Activated T-helper 1 cell treated with anti-CD3 and anti-CD28 coated beads, Interleukin-12 subunit alpha, Interleukin-12 subunit beta, Interleukin-2, Interleukin-4 antibody, amounts not matched to agents 30 ng/mL and 10 ng/mL and 1 ng/mL, durations not matched to agents 14 hours and 24 hours and 36 hours (primary cell): Measurements from ENCODE around the gene KCNC4. TPM values are rescaled to one million over a fixed set of nuclear protein-coding genes. Genes with fewer than 3 reads are reported as not detected.

Experiments
- DNase-seq: peaks from one replicate; pipeline ENCODE4 v3.0.0; 2021; ENCODE audit warnings: low spot score
- H3K27ac Mint-ChIP-seq: one replicate; pipeline ENCODE4 v1.8.0; 2021; ENCODE audit warnings: mild to moderate bottlenecking, mixed read lengths
- H3K27me3 Mint-ChIP-seq: one replicate; pipeline ENCODE4 v1.8.0; 2022; ENCODE audit warnings: mild to moderate bottlenecking, moderate library complexity, mixed read lengths; ENCODE audit not compliant: insufficient read depth
- H3K36me3 Mint-ChIP-seq: one replicate; pipeline ENCODE4 v1.8.0; 2021; ENCODE audit warnings: low read depth, mixed read lengths
- H3K4me1 Mint-ChIP-seq: one replicate; pipeline ENCODE4 v1.8.0; 2021; ENCODE audit warnings: low read depth, mixed read lengths
- H3K4me3 Mint-ChIP-seq: one replicate; pipeline ENCODE4 v1.8.0; 2021; ENCODE audit warnings: mild to moderate bottlenecking, moderate library complexity, mixed read lengths
- H3K9me3 Mint-ChIP-seq: one replicate; pipeline ENCODE4 v1.8.0; 2021; ENCODE audit warnings: mixed read lengths
- intact Hi-C: fragments of 100-400 bp; cut with micrococcal nuclease; formaldehyde crosslinking; loops from one replicate; pipeline ENCODE4 v1.15.1; 2024
- total RNA-seq: library from RNA; stranded (reverse); gene quantifications from 2 replicates; pipeline ENCODE4 v1.2.3, GENCODE V29; 2022

Gene KCNC4
- total RNA-seq, 1 donor from 2014 or later, result 11.8 TPM

GRCh38 chr1:110196917-110197765 lies 13.0 kb upstream of the KCNC4 start:
- peak; percentile 40 for DNase-seq
- Mint-ChIP-seq H3K4me3 (no peak overlapping the region), H3K27me3 (peaks cover 2% of the 10 kb centered on the region), H3K27ac (no peak overlapping the region), H3K9me3 (no peaks in the 10 kb centered on the region), H3K4me1 (no peaks in the 10 kb centered on the region), H3K36me3 (no peaks in the 10 kb centered on the region)
- intact Hi-C loops, result loop anchor here (1.0 kb wide), 2 partner anchors 263 to 299 kb away; no protein-coding TSS in a partner anchor

GRCh38 chr1:110197905-110198629 lies 12.0 kb upstream of the KCNC4 start:
- no peaks in the 10 kb centered on the region for H3K36me3 Mint-ChIP-seq
- intact Hi-C loops, result loop anchor here (1.0 kb wide), 2 partner anchors 262 to 298 kb away; no protein-coding TSS in a partner anchor
- DNase-seq, result no peak
- peaks cover 2% of the 10 kb centered on the region for H3K27me3 Mint-ChIP-seq
- no peak overlapping the region for H3K27ac Mint-ChIP-seq
- peaks cover 5% of the 10 kb centered on the region for H3K4me1 Mint-ChIP-seq
- H3K9me3 Mint-ChIP-seq, result no peaks in the 10 kb centered on the region
- H3K4me3 Mint-ChIP-seq, result no peak overlapping the region

GRCh38 chr1:110198746-110199145 lies 11.4 kb upstream of the KCNC4 start:
- Mint-ChIP-seq H3K9me3 (no peaks in the 10 kb centered on the region), H3K4me1 (peaks cover 11% of the 10 kb centered on the region), H3K36me3 (no peaks in the 10 kb centered on the region), H3K4me3 (no peak overlapping the region), H3K27me3 (peaks cover 2% of the 10 kb centered on the region), H3K27ac (no peak overlapping the region)
- intact Hi-C loops, result no loop called here
- DNase-seq, result no peak

GRCh38 chr1:110200190-110200589 lies 9.9 kb upstream of the KCNC4 start:
- H3K4me1 Mint-ChIP-seq, result peaks cover 11% of the 10 kb centered on the region
- H3K27ac Mint-ChIP-seq, result no peak overlapping the region
- H3K4me3 Mint-ChIP-seq, result no peak overlapping the region
- H3K9me3 Mint-ChIP-seq, result no peaks in the 10 kb centered on the region
- peaks cover 2% of the 10 kb centered on the region for H3K27me3 Mint-ChIP-seq
- intact Hi-C loops, result loop anchor here (5.0 kb wide), 1 partner anchor 37 kb away; no protein-coding TSS in a partner anchor
- H3K36me3 Mint-ChIP-seq, result no peaks in the 10 kb centered on the region
- no peak for DNase-seq

DNA sequence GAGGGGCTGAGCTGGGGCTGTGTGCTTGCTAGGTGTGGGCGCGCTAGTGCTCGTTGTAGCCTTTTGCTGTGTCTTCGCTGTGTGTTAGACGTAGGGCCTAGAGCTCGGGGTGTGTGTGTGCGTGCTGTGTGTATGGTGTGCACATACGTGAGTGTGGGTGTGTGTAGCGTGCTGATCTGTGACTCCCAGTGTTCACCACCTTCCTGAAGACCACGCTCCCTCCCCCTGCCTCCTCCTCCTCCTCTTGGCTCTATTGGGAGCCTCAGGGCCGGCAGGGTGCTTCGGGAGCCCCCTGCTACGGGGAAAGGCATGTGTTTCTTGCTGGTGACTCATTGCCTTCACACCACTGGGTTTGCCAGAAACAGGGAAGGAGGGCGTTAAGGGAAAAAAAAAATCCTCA lies 9.4 kb upstream of the KCNC4 start:
- H3K27ac Mint-ChIP-seq, result no peak overlapping the region
- intact Hi-C loops, result loop anchor here (5.0 kb wide), 1 partner anchor 37 kb away; no protein-coding TSS in a partner anchor
- H3K36me3 Mint-ChIP-seq, result no peaks in the 10 kb centered on the region
- H3K4me1 Mint-ChIP-seq, result peaks cover 11% of the 10 kb centered on the region
- peaks cover 2% of the 10 kb centered on the region for H3K27me3 Mint-ChIP-seq
- H3K4me3 Mint-ChIP-seq, result no peak overlapping the region
- DNase-seq, result no peak
- no peaks in the 10 kb centered on the region for H3K9me3 Mint-ChIP-seq

GRCh38 chr1:110201157-110201825 lies 8.8 kb upstream of the KCNC4 start:
- Mint-ChIP-seq H3K4me1 (peaks cover 11% of the 10 kb centered on the region), H3K9me3 (no peaks in the 10 kb centered on the region), H3K36me3 (no peaks in the 10 kb centered on the region), H3K27me3 (peaks cover 2% of the 10 kb centered on the region), H3K4me3 (no peak overlapping the region), H3K27ac (no peak overlapping the region)
- DNase-seq, result no peak
- intact Hi-C loops, result loop anchor here (5.0 kb wide), 1 partner anchor 36 kb away; no protein-coding TSS in a partner anchor

DNA sequence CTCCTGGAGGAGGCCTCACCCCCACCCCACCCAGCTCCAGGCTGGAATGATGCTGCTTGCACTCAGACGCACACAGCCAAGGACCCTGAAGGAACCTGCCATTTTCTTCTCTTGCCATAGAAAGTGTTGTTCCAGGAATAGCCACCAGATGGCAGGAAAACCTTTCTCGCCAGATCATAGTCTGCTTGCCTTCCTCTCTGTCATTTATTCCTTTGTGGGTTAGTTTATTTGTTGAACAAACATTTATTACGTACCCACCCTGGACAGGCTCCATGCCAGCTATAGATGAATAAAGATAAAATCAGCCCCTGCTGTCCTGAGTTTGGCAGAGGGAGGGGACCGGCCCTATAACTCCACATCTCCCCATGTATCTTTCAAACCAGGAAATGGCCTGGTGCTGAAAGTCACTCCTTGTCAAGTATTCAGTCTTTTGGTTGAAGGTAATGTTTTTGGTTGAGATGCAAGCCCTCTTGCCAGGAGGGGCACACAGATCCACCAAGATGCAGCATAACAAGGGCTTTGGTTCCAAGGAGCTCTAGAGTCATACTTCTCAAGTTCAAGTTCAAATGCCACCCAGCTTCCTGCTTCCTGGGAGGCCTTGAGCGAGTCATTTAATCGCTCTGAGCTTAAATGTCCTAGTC lies 7.0 kb upstream of the KCNC4 start:
- peak; percentile 67 for DNase-seq
- no peak overlapping the region for H3K4me3 Mint-ChIP-seq
- no peaks in the 10 kb centered on the region for H3K36me3 Mint-ChIP-seq

DNA sequence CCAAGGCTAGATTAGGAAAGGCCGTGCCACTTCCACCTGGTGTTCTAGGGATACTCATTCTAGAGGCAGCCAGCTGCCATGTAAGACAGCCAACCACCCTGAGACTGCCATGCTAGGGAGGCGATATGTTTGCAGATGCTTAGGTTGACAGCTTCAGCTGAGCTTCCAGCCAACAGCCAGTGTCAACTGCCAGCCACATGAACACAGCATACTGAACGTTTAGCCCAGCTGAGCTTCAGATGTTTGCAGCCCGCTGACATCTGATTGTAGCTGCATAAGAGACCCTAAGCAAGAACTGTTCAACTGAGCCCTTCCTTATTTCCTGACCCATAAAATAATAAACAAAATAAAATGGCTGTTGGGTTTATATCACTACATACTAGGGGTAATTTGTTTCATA lies 5.0 kb upstream of the KCNC4 start:
- Mint-ChIP-seq H3K9me3 (no peaks in the 10 kb centered on the region), H3K4me1 (peaks cover 26% of the 10 kb centered on the region), H3K27ac (no peak overlapping the region), H3K36me3 (no peaks in the 10 kb centered on the region), H3K27me3 (peaks cover 3% of the 10 kb centered on the region), H3K4me3 (no peak overlapping the region)
- DNase-seq, result no peak
- intact Hi-C loops, result no loop called here

More for the DNA sequence above, 7.0 kb upstream of the KCNC4 start:
- peaks cover 2% of the 10 kb centered on the region for H3K27me3 Mint-ChIP-seq
- H3K27ac Mint-ChIP-seq, result peak overlapping the region; percentile 88
- no peaks in the 10 kb centered on the region for H3K9me3 Mint-ChIP-seq
- intact Hi-C loops, result loop anchor here (1.0 to 5.0 kb wide), 6 partner anchors 34 to 293 kb away; partner anchors contain the start of genes LAMTOR5 and RBM15
- H3K4me1 Mint-ChIP-seq, result peaks cover 15% of the 10 kb centered on the region

DNA sequence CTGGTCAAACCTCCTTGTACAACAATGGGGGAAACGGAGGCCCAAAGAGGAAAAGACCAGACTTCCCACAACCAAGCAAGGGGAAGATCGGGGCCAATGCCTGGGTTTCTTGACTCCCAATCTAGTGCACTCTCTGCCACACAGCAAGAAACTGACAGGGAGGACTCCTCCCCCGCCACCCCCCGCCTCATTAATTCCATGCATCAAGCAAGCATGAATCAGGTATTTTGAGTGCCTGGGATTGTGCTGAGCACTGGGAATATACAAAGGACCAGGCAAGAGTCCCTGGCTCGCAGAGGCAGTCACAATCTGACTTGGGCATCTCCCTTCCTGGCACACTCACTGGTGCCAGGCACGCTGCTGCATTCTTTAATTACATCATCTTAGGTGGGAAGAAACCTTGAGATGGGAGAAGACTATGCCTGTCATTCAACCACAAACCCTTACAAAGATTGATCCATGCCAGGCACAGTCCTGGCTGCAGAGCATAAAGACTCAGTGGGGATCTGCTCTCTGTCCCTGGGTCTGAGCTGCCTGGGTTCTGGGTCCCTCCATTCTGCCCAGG lies 4.4 kb upstream of the KCNC4 start:
- Mint-ChIP-seq H3K9me3 (no peaks in the 10 kb centered on the region), H3K4me3 (no peak overlapping the region), H3K4me1 (peaks cover 26% of the 10 kb centered on the region), H3K27ac (no peak overlapping the region), H3K36me3 (no peaks in the 10 kb centered on the region), H3K27me3 (peaks cover 2% of the 10 kb centered on the region)
- no peak for DNase-seq
- intact Hi-C loops, result loop anchor here (2.0 kb wide), 1 partner anchor 561 kb away; no protein-coding TSS in a partner anchor

GRCh38 chr1:110206261-110206920 lies 3.7 kb upstream of the KCNC4 start:
- DNase-seq, result no peak
- Mint-ChIP-seq H3K27ac (no peak overlapping the region), H3K36me3 (no peaks in the 10 kb centered on the region), H3K9me3 (no peaks in the 10 kb centered on the region), H3K4me3 (no peak overlapping the region), H3K27me3 (peaks cover 5% of the 10 kb centered on the region), H3K4me1 (peaks cover 26% of the 10 kb centered on the region)
- intact Hi-C loops, result loop anchor here (2.0 kb wide), 1 partner anchor 560 kb away; no protein-coding TSS in a partner anchor

DNA sequence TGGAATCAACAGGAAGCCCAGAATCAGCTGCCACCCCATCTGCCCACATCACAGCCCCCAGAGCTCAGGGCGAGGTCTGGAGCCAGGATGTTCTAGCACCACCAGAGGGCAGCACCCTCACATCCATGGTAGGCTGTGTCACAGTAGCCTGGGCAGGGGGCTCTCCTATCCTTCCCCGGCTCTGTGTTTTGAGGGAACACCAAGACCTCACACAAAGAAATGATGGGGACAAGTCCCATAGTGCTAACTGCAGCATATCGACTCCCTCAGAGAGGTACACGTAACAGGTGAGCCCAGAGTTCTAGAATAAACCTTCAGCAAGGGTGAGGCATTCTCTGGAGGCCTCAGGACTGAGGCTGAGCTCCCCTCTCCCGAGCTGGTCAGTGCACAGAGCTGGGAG lies 2.3 kb upstream of the KCNC4 start:
- peak; percentile 66 for DNase-seq
- Mint-ChIP-seq H3K27ac (no peak overlapping the region), H3K4me1 (peaks cover 29% of the 10 kb centered on the region), H3K36me3 (no peaks in the 10 kb centered on the region), H3K4me3 (no peak overlapping the region), H3K27me3 (peaks cover 10% of the 10 kb centered on the region), H3K9me3 (no peaks in the 10 kb centered on the region)
- intact Hi-C loops, result loop anchor here (1.0 to 2.0 kb wide), 4 partner anchors 54 to 559 kb away; no protein-coding TSS in a partner anchor
